Brain microvascular endothelial cell (primary cell): ENCODE results near the gene ZNRF3.

Source experiments
- DNase-seq: peaks from one replicate; pipeline ENCODE4 v3.0.0-alpha.2; 2020
- H3K27ac ChIP-seq: fragments of 250-450 bp; sonication (Bioruptor Pico); 2 replicates; pipeline ENCODE4 v1.5.1; 2020; ENCODE audit warnings: mild to moderate bottlenecking, moderate library complexity
- H3K27me3 ChIP-seq: fragments of 250-450 bp; sonication (Bioruptor Pico); replicated peaks from 2 replicates; pipeline ENCODE4 v1.5.1; 2020; ENCODE audit warnings: mild to moderate bottlenecking
- H3K36me3 ChIP-seq: fragments of 250-450 bp; sonication (Bioruptor Pico); replicated peaks from 2 replicates; pipeline ENCODE4 v1.5.1; 2020; ENCODE audit warnings: mild to moderate bottlenecking
- H3K4me3 ChIP-seq: 2 replicates; pipeline ENCODE4 v1.5.1; 2011; ENCODE audit warnings: low read depth, mild to moderate bottlenecking, control low read depth, low read length, moderate library complexity
- CTCF ChIP-seq: IDR thresholded peaks from 2 replicates; pipeline ENCODE4 v1.5.1; 2011; ENCODE audit warnings: low read depth, mild to moderate bottlenecking, moderate library complexity, low read length, control low read depth, inconsistent platforms; ENCODE audit errors: missing control alignments
- in situ Hi-C: cut with HindIII; loops from 2 replicates; pipeline ENCODE4 v1.10.0; 2017; ENCODE audit warnings: low sequenced_read_pairs, low pct_ligation_motif_present

The ZNRF3 gene

GRCh38 chr22:28998681-28999080 lies 115.3 kb downstream of the ZNRF3 start:
- H3K27ac ChIP-seq, result no peak overlapping the region
- H3K4me3 ChIP-seq, result no peak overlapping the region

GRCh38 chr22:28999510-28999909 lies 116.1 kb downstream of the ZNRF3 start:
- H3K27ac ChIP-seq, result no peak overlapping the region

More at GRCh38 chr22:28998681-28999080, 115.3 kb downstream of the ZNRF3 start:
- H3K36me3 ChIP-seq, result no peaks in the 10 kb centered on the region
- H3K27me3 ChIP-seq, result no peaks in the 10 kb centered on the region
- in situ Hi-C loops, result no loop called here
- no peak for TF ChIP-seq CTCF
- DNase-seq, result no peak

GRCh38 chr22:28999919-29000556 lies 116.7 kb downstream of the ZNRF3 start:
- in situ Hi-C loops, result no loop called here
- TF ChIP-seq CTCF, result no peak
- Histone ChIP-seq H3K27me3 (no peaks in the 10 kb centered on the region), H3K4me3 (no peak overlapping the region), H3K27ac (no peak overlapping the region), H3K36me3 (no peaks in the 10 kb centered on the region)
- no peak for DNase-seq

More at GRCh38 chr22:28999510-28999909, 116.1 kb downstream of the ZNRF3 start:
- Histone ChIP-seq H3K4me3 (no peak overlapping the region), H3K36me3 (no peaks in the 10 kb centered on the region), H3K27me3 (no peaks in the 10 kb centered on the region)
- in situ Hi-C loops, result no loop called here
- no peak for DNase-seq
- TF ChIP-seq CTCF, result no peak

GRCh38 chr22:29000641-29001040 lies 117.3 kb downstream of the ZNRF3 start:
- in situ Hi-C loops, result no loop called here
- TF ChIP-seq CTCF, result no peak

GRCh38 chr22:29002603-29003002 lies 119.2 kb downstream of the ZNRF3 start:
- no peaks in the 10 kb centered on the region for H3K27me3 ChIP-seq
- no peak overlapping the region for H3K4me3 ChIP-seq
- no peaks in the 10 kb centered on the region for H3K36me3 ChIP-seq
- TF ChIP-seq CTCF, result no peak
- no peak overlapping the region for H3K27ac ChIP-seq
- no peak for DNase-seq
- in situ Hi-C loops, result no loop called here

More at GRCh38 chr22:29000641-29001040, 117.3 kb downstream of the ZNRF3 start:
- no peaks in the 10 kb centered on the region for H3K36me3 ChIP-seq
- H3K27me3 ChIP-seq, result no peaks in the 10 kb centered on the region
- no peak for DNase-seq
- no peak overlapping the region for H3K27ac ChIP-seq
- H3K4me3 ChIP-seq, result no peak overlapping the region

GRCh38 chr22:29003552-29003951 lies 120.2 kb downstream of the ZNRF3 start:
- Histone ChIP-seq H3K36me3 (no peaks in the 10 kb centered on the region), H3K27ac (no peak overlapping the region), H3K27me3 (no peaks in the 10 kb centered on the region), H3K4me3 (no peak overlapping the region)
- no peak for DNase-seq
- in situ Hi-C loops, result no loop called here
- TF ChIP-seq CTCF, result no peak
